Renal pelvis (tissue), 4 donors: ENCODE data around the gene MUC13. TPM values are rescaled to one million over a fixed set of nuclear protein-coding genes. Genes with fewer than 3 reads are reported as not detected.
A peak's percentile ranks its signal among the peaks of the same experiment; 100 is the strongest.

Source experiments
- DNase-seq: peaks from one replicate; pipeline ENCODE4 v3.0.0-alpha.2; 2013
- polyA plus RNA-seq, 3 donors: library from polyadenylated mRNA; unstranded; fragments of 120-200 nt; gene quantifications; one replicate each; pipeline ENCODE4 v1.2.1, GENCODE V29; 2013; ENCODE audit not compliant: insufficient read length in 3 of 3

Gene MUC13
- polyA plus RNA-seq, 3 donors: 0.30 TPM; not detected in 2

- no peak for DNase-seq
Measured at GRCh38 chr3:124903896-124904834, 30.4 kb downstream of the MUC13 start.

GRCh38 chr3:124896824-124897526, 37.6 kb downstream of the MUC13 start:
- no peak for DNase-seq

DNA sequence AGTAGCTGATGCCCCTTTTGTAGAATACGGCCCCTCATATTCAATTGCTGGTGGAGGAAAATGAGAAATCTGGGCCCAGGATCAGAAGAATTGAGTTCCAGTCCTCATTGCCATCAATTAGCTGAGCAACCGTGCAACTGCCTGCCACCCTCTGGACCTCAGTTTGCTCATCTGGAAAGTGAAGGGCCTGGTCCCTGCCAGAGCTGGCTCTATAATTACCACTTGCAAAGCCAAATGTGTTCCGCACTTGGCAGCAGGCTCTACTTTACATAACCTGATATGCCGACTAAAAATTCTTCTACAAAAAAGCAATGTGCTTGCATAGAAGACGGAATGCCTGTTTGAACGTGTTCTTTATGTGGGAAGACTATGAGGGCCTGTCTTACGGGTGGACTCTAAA, 38.8 kb downstream of the MUC13 start:
- no peak for DNase-seq

DNA sequence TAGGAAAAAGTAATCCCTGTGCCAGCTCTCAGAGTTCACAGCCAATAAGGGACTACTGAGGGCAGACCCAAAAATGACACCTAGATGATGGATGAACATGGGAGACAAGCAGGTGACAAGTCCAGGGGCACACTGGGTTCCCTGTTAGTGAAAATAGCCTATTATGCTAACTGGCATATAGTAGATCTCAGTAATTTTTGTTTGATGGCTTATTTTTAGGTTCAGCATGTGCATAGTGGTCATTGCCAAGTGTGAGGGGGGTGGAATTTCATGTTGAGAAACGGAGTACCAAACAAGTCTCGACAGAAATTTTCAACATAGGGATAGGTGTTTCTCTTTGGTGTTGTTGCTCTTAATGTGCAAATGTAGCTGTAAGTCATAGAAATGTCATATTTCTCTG, 41.0 kb downstream of the MUC13 start:
- DNase-seq: no peak

DNA sequence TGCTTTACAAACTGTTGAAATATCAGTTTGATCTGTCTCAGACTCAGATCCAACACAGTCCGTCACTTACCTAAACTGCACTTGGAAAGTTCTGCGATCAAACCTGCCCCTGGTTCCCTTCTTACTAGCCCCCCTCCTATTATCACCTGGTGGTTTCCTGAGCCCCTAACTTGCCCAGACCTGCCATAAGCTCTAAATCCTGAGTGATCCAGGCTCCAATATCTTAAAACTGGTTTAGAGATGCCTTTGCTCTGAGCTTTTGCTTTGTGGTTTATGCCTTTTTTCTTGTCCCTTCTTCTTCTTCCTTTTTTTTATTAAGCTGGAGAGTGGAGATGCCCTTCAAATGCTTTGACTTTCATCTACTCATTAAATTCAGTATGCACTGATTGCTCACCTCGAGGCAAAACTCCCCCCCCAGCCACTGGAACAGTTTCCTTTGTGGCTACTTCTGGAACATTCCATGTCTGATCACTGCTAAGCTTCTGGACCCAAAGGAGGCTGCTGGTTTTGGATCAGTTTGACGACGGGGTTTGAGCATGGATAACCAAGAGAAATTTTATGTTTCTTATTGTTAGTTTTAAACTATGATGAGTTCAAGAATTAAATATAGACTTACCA, 43.9 kb downstream of the MUC13 start:
- no peak for DNase-seq

- no peak for DNase-seq
Measured at GRCh38 chr3:124888482-124889441, 45.8 kb downstream of the MUC13 start.

- DNase-seq: no peak
Measured at GRCh38 chr3:124887932-124888298, 46.6 kb downstream of the MUC13 start.

DNA sequence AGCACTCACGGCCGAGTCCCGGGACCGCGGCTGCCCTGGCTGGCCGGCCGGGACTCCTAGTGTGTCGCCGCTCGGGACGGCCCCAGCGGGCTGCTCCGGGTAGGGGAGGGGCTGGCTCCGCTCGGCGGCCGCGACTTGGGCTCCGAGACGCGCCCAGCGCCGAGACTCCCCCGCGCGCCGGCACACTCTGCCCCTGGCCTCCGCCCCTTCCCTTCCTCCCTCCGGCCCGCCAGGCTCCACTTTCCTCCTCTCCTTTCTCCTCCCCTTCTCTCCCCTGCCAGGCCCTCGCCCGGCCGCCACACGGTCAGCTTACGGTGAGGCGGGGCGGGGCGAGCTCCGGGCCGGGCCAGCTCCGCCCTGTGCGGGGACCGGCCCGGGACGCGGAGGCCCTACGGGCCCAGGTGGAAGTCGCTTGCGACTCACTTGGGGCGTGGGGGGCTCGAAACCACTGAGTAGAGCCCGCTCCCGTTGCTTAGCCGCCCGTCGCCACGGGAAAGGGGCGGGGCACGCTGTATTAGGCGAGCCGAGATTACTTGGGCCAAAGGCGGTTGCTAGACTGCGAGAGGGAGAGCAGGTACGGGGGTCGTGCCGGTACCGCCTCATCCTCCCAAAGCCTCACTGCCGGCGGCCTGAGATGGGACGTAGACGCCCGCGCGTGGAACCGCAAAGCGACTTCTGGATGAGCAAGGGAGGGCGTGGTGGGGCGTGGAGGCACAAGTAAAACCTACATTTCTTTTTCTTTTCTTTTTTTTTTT, 47.2 kb downstream of the MUC13 start, which contains the start of gene ITGB5:
Gene ITGB5 (minus strand): TSS at position 189 of the 755 bp plus-strand sequence. CDS start 365 bp downstream, outside the sequence.
- DNase-seq: peak; percentile 83

- DNase-seq: peak; percentile 37
Measured at GRCh38 chr3:124886168-124887056, 48.1 kb downstream of the MUC13 start.

GRCh38 chr3:124885466-124886167, 48.9 kb downstream of the MUC13 start:
- peak; percentile 31 for DNase-seq

- DNase-seq: no peak
Measured at GRCh38 chr3:124884474-124885101, 50.0 kb downstream of the MUC13 start.

GRCh38 chr3:124883766-124884473, 50.6 kb downstream of the MUC13 start:
- DNase-seq: no peak

DNA sequence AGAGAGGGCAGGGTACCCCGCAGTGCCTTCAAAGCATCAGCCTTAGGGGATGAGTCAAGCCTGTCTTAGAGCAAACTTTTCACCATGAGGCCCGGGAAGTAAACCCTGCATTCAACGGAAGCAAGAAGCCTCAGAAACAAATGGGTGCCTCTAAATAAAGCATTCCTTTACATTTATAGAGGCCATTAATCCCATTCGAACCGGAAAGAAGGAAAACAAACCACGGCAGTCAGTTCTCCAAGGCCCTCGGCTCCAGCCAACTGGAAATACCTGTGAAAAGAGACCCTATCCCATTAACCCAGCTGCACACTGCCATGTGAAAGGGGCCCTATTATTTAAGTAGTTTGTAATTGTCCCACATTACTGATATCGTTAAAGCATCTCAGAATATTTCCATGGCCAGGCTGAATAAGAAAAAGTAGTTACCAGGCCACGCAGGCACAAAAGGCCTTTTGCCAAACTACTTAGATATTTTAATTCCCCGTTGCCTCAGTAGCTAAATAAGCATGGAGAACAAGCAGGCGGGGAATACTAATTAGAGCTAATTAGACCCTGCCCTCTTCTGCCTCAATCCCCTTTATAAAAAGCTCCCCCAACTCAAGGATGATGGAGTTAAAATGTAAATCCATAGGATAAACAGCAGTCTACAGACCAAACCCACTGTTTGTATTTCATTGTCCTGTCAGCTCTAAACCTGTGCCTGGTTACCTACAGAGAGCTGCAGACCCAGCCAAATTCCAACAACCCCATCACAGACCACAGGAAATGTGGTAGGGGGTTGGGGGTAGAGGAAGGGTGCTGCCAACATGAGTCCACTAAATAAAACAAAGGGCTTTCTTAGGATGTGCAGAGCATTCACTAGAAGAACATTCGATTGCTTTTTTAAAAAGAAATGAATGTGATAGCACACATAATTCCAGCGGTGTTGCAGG, 51.5 kb downstream of the MUC13 start:
- DNase-seq: peak; percentile 33

DNA sequence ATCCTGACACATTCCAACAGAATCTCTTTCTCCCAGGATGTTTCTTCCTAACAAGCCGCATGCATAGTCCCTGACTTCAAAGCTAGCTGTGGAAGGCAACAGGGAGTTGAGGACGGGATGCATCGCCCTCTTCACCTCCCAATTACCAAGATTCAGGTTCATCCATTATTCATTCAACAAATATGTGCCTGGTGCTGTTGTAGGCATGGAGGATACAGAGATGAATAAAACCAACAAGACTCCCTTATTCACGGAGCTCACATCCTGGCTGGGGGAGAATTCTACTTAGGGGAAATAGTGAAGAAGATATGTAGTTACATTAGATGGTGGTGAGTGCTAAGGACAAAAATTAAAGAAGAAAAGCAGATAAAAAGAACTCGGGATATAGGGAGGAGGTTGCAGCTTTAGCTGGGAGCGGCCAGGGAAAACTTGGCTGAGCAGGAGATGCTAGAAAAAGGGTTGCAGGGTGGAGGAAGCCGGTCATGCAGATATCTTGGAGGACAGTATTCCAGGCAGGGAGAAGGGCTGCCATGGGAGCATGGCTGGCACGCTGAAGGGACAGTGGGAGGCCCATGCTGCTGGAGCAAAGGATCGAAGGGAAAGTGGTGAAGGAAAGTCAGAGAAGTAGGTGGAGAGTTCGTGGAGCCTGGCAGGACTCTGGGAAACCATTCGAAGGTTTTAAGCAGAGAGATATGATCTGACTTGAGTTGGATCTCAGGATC, 52.4 kb downstream of the MUC13 start:
- DNase-seq: no peak

- no peak for DNase-seq
Measured at GRCh38 chr3:124879337-124879680, 55.2 kb downstream of the MUC13 start.
